DND-41 (cell line): Measurements from ENCODE around the gene ADK.

ENCODE experiments used
- CTCF ChIP-seq: IDR thresholded peaks from 2 replicates; pipeline ENCODE4 v1.5.1; 2012; ENCODE audit warnings: borderline replicate concordance, low read length, moderate library complexity, mild to moderate bottlenecking; ENCODE audit not compliant: poor library complexity, severe bottlenecking; ENCODE audit errors: extremely low read depth
- EZH2 ChIP-seq: IDR thresholded peaks from 3 replicates; pipeline ENCODE4 v1.6.1; 2012; ENCODE audit warnings: borderline replicate concordance, low read depth, mild to moderate bottlenecking, moderate library complexity, low read length, inconsistent platforms; ENCODE audit not compliant: severe bottlenecking

DNA sequence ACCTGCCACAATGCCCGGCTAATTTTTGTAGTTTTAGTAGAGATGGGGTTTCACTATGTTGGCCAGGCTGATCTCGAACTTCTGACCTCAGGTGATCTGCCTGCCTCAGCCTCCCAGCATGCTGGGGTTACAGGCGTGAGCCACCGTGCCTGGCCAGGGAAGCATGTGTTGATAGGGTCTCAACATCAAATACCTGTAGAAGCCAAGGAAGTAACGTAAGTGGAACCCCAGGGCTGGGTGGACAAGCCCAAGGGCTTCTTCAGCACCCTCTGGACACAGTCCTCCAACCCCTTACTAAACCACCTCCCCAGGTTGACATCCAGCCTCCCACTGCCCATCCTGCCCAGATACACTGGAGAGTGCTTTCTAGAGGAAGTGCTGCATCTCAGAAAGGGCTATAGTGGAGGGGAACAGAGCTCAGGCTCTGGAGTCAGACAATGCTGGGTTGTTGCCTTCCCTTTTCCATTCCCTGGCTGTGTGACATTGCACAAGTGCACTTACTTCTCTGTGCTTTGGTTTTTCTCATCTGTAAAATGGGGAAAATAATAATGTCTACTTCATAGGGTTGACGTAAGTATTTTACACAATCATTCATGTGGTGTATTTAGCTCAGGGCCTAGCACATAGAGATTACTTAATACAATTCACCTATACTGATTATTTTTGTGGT, 601.5 kb downstream of the ADK start:
- TF ChIP-seq EZH2 (no peak), CTCF (no peak)
